CD4-positive, alpha-beta T cell treated with Interleukin-6 for 4 hours (primary cell): ENCODE measurements around the gene DKC1.

Source experiments
- DNase-seq: peaks from one replicate; pipeline ENCODE4 v3.0.0-alpha.2; 2020; ENCODE audit warnings: mixed read lengths

The DKC1 gene

DNA sequence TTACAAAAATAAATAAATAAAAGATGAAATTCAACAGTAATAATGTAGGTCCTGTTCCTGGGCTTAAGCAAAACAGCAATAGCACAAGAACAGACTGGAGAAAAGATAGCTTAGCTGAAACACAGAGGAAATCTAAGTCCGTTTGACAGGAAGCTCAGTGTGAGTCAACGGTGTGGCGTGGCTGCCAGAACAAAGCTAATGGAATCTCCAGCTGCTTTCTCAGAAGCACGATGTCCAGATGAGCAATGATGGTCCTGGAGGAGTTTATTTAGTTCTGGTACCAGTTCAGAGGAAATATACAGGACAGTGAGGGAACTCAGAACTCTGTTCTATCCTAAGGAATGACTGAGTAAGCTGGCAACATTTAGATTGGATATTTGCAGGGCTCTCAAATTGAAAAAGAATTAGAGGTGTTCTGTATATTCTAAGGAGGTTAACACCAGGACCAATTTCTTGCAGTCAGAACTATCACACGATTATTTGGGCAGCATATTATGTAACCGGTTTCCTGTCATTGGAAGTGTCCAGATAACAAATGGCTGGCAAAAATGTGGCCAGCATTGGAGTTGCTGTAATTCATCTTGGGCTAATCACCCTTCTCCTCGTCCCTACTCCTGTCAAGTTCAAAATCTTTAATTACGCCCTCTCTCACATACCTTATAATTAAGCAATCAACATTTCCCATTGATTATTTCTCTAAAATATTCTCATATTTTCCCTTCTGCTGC, 24.5 kb upstream of the DKC1 start:
- DNase-seq, result peak; percentile 53

DNA sequence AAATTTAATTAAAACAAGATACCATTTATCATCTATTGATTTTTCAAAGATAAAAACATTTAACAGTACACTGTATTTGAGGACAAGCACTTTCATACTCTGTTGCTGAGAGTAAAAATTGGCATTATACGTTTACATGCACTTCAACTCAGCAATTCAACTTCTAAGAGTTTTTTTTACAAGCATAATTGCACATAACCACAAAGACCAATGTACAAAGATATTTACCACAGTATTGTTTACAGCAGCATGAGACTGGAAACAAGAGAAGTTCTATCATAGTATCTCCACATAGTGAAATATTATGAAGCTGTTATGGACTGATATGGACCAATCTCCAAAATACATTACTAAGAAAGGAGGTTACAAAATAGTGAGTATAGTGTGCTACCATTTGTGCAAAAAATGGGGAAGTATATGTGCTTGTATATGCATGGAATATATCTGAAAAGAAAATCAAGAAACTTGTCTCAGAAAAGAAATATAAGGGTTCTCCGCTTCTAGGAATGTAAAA, 22.7 kb upstream of the DKC1 start:
- no peak for DNase-seq

DNA sequence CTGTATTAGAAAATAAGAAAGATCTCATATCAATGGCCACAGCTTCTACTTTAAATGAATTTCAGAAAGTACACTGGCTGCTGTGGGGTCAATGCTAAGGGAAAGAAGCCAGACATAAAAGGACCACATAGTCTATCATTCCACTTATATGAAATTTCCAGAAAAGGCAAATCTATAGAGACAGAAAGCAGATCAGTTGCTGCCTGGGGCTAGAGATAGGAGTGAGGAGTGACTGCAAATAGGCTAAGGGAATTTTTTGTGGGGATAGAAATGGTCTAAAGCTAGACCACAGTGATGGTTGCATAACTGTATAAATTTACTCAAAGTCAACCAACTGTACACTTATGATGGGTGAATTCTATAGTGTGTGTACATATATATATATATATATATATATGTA, 20.1 kb upstream of the DKC1 start:
- DNase-seq, result no peak

DNA sequence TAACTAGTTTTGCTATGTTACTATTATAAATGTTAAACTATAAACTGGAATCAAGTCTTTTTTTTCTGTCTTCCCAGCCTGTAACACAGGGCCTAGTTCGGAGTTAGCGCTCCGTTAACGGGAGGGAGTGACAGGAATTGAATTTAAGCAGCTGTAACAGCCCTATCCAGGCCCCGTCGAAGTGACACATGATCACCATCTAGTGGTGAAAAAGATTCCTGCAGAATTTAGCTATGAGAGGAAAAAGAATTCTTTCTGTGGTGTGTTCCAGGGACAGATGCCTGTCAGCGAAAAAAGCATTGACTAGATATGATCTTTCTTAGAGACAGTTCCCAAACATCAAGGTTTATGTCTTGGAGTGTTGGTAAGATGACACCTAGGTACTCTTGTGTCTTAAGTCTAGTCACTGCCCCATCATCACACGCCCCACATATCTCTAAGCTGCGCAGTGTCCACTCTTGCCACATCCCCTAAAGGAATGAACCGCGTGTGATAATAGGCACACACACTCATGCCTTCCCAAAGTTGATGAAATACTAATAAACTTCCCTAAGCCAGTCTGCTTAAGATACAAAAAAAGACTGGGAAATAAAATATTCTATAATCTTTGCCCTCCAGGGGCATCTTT, 13.8 kb upstream of the DKC1 start:
- DNase-seq, result peak; percentile 60

DNA sequence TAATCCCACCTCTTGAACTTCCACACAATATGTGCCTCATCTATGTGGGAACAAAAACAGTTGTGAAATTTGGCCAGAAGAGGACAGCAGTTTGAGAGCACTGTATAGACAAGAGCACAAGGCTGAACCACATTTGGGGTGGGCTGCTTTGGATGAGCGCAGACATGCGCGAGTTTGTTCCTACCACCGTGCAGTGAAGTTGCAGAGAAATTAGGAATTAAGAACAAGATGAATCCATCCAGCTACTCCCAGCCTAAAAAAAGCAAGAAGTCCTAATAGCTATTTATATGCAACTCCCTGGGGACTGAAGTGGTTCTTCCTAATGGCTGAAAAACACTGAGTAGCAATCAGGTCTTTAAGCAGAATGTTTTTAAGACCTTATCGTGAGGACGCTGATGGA, 12.8 kb upstream of the DKC1 start:
- no peak for DNase-seq

DNA sequence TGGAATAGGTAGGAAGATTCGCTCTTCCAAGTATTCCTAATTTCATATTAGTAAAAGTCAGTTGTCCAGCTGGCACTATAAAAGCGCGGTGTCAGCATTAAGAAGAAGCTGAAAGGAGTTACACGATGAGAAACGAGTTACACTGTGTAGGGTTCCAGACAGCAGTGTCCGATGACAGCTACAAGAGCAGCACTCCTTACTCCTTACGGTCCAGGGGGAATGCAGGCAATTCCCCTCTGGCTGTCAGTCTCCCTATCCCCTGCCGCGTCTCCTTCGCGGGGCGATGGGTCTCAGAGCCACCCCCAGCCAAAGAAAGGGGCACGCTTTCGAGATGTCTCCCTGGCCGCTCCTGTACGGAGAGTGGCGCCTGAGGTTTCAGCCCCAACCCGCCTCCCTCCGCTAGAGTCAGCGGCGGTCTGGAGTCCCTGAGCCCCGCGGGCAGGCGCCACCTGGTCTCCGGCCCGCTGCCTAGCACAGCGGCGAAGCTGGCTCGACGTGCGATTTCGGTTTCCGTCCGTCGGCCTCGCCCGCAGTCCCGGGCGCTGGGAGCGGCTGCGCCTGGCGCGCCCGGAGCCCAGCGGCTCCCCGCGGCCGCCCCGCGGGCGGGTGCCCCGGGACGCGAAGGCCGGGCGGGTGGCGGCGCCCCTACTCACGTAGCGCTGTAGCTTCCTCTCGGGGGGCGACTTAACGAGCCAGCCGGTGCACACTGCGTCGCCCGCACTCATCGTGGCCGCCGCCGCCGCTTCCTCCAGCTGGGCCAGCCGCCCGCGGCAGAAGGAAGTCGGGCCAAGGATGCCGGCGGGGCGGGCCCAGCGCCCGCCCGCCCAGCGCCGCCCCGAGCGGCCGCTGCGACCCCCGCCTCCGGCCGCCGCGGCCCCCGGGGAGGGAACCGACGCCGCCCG, 12.1 kb upstream of the DKC1 start, which contains the start of gene GAB3:
Gene GAB3 (minus strand): TSS at position 777 of the 902 bp plus-strand sequence. CDS start 52 bp downstream, at position 725.
- DNase-seq, result peak; percentile 59

DNA sequence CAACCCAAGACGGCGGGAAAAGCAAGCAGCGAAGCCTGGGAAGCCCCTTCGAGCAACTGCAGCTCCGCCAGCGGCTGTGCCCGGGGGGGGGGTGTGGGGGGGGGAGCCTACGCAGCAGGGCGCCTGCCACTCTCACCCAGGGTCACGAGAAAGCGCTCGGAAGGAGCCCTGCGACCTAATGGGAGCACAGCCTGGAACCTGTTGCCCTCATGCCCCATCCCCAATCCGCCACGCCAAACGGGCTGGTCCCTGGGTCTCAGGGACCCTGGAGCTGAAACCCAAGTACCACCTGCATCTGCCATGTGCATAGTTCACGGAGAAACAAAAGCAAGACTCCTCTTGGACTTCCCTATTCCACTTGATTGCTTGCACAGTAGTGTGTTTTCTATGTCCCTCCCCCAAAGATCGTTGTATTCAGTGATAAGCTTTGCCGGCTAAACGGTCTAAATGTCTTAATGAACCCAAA, 11.4 kb upstream of the DKC1 start:
- DNase-seq, result peak; percentile 53

DNA sequence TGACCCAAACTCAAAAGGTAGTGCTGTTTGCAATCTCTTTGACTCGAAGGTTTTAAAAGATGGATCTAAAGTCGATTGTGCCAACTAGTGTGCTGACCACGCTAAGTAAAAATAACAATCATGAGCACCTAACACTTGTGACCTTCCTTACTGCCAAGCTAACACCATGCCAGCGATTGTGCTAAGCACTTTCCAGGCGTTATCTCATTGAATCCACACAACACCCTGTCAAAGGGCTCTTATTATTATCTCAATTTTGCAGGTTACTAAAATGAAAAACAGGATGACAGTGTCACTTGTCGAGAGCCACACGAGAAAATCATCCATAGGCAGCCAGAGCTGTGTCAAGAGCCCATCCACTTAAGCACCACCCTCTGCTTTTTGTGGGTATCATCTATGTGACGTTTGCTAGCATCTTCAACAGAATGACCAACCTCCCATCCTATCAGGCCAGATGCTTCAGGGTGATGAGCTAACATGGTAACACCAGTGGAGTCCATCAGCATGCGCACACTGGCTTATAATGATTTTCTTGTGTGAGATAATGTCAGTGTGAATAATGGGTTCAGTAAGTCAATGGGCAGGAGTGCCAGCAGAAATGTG, 10.9 kb upstream of the DKC1 start:
- DNase-seq, result no peak

DNA sequence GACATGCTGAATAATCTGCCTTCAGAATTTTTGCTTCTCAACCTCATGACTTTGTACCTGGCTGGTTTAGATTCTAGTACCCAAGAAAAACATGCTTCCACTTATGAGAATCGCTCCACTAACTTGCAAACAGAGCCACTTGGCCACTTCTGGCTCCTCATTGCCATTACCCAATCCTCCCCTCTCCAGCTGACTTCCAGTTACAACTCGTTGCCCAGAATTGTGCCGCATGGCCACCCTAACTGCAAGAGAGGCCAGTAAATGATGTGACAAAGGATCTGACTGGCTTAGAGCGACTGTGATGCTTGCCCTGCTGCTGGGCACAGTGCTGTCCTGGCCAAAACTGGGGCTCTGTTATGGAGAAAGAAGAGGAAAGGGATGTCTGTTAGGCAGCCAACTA, 4.0 kb upstream of the DKC1 start:
- DNase-seq, result no peak

DNA sequence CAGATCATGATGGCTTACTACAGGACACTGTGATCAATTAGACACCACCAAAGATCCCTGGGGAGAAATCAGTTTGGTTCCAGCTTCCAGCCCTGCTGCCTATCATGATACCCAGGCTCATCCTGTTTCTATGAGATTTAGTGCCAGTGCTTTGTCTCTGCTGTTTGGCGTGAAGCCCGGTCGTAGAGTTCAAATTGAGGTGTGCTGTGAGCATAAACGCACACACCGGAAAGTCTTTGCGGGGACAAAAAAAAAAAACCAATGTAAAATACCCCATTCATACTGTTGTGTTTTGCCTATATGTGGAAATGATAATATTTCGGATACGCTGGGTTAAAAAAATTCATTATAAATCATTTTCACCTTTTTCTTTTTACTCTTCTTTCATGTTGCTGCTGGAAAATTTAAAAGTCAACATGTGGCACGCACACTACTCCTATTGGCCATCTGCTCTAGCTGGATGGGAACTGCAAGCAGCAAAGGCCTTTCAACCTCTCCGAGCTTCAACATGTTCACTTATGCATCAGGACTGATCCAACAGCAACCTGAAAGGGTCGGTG, 607 bp upstream of the DKC1 start:
- peak; percentile 49 for DNase-seq

DNA sequence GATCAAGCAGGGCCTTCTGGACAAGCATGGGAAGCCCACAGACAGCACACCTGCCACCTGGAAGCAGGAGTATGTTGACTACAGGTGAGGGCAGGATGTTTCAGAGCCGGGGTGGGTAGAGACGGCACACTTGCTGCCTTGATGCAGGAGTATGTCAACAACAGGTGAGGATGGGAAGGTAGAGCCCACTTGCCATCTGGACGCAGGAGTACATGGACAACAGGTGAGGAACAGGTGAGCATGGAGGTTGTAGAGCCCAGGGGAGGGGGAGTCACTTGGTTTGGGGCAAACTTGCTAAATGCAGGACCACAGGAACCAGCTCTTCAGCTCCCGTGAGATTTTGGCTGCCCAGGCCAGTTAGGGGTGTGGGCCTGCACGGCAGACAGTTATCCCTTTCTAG, 12.0 kb downstream of the DKC1 start:
- no peak for DNase-seq

DNA sequence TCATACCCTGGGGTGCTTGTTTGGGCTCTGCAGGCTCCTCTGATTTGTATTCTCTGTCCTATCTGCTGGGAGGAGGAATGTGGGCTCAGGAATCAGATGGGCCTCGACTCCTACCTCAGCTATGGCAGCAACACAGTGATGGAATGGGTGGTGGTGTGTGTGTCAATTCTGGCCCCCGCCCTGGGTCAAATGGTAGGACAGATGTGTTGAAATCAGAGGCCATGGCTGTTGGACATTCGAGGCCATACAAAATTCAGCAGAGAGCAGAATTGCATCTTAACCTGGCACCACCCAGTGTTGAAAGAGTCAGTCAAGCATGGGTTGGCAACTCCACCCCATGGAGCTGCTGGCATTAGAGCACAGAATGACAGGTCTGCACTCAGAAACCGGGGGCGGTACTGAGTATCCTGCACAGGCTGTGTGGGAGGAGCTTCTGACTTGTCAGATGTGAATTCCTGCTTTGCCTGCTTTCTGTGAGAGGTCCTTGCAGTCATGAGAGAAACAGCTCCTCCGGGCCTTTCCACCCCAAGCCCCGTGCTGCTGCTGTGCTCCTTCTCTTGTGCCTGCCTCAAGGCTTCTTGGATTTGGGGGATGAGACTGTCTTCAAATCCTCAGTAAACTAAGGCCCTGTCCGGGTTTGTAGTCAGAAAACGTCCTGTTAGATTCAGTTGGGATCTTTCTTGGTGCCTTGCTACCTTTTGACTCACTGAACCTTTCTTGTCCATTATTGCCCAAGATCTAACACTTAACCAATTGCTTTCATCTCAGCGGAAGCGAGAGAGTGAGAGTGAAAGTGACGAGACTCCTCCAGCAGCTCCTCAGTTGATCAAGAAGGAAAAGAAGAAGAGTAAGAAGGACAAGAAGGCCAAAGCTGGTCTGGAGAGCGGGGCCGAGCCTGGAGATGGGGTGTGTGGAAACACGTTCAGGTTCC, 13.0 kb downstream of the DKC1 start:
- peak; percentile 9 for DNase-seq

DNA sequence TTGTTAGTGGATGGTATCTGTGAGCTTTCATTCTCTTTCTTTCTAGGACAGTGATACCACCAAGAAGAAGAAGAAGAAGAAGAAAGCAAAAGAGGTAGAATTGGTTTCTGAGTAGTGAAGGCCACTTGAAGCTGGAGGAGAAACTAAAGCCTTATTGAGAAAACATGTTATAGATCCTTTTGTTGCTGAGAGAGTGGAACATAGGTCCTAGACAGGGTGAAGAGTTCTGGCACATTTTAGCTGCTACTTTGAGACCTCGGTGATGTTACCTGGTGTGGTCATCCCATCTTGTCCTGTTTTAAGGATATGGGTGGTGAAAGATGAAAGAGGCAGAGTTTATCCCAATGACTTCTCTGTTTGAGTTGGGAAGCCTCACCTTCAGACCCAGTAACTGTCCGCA, 14.1 kb downstream of the DKC1 start:
- no peak for DNase-seq

DNA sequence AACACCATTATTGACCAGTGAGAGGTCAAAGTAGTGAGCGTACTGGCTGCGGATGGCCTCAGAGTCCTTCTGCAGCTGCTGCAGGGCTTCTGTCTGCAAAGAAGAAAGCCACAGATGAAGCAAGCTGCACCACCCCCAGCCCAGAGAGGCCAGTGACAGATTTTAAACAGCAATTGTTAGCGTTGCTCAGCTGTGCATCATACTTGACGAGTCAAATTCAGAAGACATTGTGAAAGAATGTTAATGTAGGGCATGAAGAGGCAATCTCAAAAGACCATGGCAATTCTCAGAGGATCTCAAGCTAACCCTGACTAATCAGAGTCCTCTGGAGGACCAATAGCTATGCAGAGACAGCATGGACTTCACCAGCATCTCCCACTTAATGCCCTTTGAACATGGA, 16.6 kb downstream of the DKC1 start:
- no peak for DNase-seq

DNA sequence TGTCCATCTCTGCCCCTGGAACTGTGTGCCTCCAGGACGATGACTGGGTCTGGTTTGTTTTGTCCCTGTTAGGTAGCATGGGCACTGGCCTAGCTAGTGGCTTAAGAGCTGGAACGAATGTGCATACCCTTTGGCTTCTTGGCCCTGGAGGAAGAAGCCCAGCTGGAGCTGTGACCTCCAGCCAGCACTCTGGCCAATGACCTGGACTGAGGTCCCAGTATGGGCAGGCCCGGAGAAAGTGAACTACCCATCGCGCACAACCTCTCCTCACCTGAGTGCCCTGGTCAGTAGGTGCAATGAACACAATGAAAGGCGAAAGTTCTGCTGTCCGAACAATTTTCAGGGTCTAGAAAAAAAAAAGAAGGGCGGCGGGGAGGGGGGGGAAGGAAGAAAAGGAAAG, 18.3 kb downstream of the DKC1 start:
- DNase-seq, result no peak

DNA sequence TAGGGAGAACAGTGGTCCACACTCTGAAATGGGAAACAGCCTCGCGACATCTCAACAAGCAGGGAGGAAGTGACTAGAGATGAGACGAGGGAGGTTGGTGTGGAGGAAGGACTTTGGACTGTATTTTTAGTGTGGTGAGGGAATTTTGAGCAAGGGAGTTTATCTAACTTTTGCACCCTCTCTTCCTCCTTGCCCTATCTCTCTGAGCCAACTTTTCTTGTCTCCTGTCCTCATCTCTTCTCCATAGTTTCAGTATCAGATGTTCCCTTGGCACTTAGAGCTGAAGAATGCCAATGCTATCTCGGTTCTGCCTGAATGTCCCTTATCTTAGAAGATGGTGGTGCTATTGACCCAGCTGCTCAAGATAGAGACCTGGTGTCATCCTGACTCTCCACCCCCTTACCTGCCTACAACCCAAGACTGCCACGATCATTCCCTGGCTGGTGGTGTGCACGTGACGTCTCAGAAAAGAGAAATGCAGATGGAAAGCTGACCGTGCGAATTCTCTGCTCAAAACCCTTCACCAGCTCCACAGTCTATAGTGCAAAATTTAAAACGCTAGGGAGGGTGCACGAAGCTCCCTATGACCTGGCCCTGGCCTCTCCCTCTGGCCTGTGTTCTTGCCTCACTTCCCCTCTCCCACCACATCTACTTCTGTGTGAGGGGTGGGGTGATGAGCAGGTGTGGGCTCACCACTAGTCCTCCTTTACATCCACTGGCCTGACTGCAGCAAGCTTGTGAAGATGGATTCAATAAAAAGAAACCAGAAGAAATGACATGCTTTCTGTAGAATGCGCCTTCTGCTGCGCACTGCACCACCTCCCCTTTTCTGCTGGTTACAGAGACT, 21.7 kb downstream of the DKC1 start:
- no peak for DNase-seq

DNA sequence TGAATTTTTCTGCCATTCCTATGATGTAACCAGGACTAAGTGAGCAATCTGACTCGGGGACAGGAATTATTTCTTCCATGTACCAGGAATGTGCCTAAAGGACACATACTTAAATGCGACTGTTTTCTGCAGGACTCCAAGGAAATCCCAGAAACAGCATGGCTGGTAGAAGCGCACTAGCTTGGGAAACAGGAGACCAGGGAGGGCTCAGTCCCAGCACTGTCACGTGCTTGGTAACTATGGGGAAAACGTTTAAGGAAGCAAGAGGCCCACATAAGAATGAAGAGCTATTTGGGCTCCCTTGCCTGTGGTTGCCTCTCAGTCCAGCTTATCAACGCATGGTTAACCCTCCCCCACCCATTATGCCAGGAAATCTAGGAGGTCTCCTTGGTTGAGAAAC, 23.1 kb downstream of the DKC1 start:
- no peak for DNase-seq

DNA sequence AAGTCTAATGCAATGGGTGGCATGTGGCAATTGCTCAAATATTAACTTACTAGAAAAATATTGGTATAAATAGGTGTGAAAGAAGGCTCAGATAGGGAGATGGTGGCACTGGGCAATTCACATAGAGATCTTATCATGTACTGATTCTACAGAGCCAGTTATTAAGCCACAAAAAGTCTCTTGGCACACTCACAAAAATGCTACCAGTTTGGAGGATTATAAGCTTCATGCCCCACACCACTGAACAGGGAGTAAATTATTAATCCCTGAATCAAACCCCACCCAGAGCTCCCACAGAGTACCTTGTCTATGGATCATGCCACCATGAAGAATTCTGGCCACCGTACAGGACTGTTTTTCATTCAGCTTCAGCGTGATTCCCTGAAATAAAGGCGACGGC, 28.8 kb downstream of the DKC1 start:
- DNase-seq, result no peak

DNA sequence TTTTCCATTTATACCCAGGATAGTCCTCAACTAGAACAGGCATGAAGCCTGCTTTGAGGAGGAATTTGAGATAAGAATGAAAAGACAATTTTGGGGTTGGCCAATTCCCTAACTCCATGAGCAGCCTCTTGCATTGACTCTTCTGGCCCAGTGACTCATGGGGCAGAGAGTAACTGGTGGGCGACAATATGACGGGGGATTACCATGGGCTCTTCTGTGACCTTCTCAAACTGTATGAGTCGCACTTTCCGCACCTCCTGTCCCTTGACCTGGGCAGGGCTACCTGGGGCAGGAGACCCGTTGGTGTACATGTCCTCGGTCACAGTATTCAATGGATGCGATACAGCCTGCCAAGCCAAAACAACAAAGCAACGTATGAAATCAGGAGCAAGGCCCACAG, 29.3 kb downstream of the DKC1 start:
- DNase-seq, result no peak

DNA sequence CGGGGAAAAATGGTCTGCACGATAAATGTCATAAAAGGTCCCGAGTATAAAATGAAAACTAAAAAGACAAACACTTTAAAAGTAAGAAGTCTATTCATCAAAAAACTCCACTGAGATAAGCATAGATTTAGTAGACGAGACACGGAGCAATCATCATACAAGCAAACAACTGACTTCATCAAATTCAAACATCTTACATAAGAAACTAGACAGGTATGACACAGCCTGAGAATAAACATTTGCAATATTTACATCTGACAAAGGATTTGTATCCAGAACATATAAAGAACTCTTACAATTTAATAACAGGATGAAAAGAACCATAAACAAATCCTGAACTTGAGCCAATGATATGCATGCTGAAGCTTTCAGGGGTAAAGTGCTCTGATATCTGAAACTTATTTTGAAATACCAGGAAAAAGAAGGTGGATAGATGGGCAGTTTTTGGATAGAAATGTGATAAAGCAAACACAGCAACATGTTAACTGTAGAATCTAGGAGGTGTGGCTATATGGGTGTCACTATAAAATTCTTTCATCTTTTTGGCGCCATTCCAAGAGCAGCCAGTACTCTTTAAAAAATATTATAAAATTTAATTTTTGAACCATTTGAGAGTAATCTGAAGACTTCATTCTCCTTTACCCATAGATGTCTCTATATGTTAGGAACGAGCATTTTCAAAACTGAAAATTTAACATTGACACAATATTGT, 30.6 kb downstream of the DKC1 start:
- no peak for DNase-seq
